Skeletal muscle tissue (tissue), 4 donors: ENCODE results near the gene ENOX2. TPM values are rescaled to one million over a fixed set of nuclear protein-coding genes. Genes with fewer than 3 reads are reported as not detected.

ENCODE experiments used
- H3K27ac ChIP-seq: one replicate; pipeline ENCODE4 v1.7.0; 2013; ENCODE audit warnings: mild to moderate bottlenecking, low read depth, low read length, inconsistent platforms
- H3K27me3 ChIP-seq, 3 donors: one replicate each; pipeline ENCODE4 v1.7.0; 2013; ENCODE audit warnings: low read length in 3 of 3; ENCODE audit not compliant: control insufficient read depth in 3 of 3, insufficient read depth in 3 of 3
- H3K36me3 ChIP-seq, 3 donors: one replicate each; pipeline ENCODE4 v1.7.0; 2013; ENCODE audit warnings: low read length in 3 of 3; ENCODE audit not compliant: control insufficient read depth in 3 of 3, insufficient read depth in 3 of 3
- H3K4me1 ChIP-seq, 3 donors: one replicate each; pipeline ENCODE4 v1.7.0; 2013; ENCODE audit warnings: low read length in 3 of 3, mild to moderate bottlenecking in 3 of 3; ENCODE audit not compliant: control insufficient read depth in 3 of 3, insufficient read depth in 3 of 3
- H3K4me3 ChIP-seq, 3 donors: one replicate each; pipeline ENCODE4 v1.7.0; 2013; ENCODE audit warnings: low read length in 3 of 3
- H3K9ac ChIP-seq, 3 donors: one replicate each; pipeline ENCODE4 v1.7.0; 2013; ENCODE audit warnings: low read length in 3 of 3, mild to moderate bottlenecking in 3 of 3, moderate library complexity in 2 of 3, low read depth in 1 of 3
- H3K9me3 ChIP-seq, 3 donors: one replicate each; pipeline ENCODE4 v1.7.0; 2013; ENCODE audit warnings: low read length in 3 of 3; ENCODE audit not compliant: control insufficient read depth in 3 of 3
- total RNA-seq: library from RNA; depleted of rRNA; stranded (reverse); fragments of >200 nt; gene quantifications from one replicate; pipeline ENCODE4 v1.2.3, GENCODE V29; 2014
- donor health status: Osteomylitis.

The ENOX2 gene
- total RNA-seq, 1 donor from 2014 or later, result 11.5 TPM

GRCh38 chrX:130669233-130669632 lies 233.8 kb downstream of the ENOX2 start:
- no peaks in the 10 kb centered on the region for H3K4me1 ChIP-seq
- H3K9ac ChIP-seq, result no peak overlapping the region
- H3K27me3 ChIP-seq, result no peaks in the 10 kb centered on the region
- no peaks in the 10 kb centered on the region for H3K9me3 ChIP-seq
- no peak overlapping the region for H3K4me3 ChIP-seq
- no peak overlapping the region for H3K27ac ChIP-seq
- H3K36me3 ChIP-seq, result peaks cover 3 to 13% (median 9%) of the 10 kb centered on the region in 3 donors

- peaks cover 3 to 13% (median 9%) of the 10 kb centered on the region in 3 donors for H3K36me3 ChIP-seq
- H3K9ac ChIP-seq, result no peak overlapping the region
- H3K4me1 ChIP-seq, result no peaks in the 10 kb centered on the region
- no peak overlapping the region for H3K4me3 ChIP-seq
- H3K27me3 ChIP-seq, result no peaks in the 10 kb centered on the region
- H3K27ac ChIP-seq, result no peak overlapping the region
- H3K9me3 ChIP-seq, result no peaks in the 10 kb centered on the region
These were observed 237.7 kb downstream of the ENOX2 start for GRCh38 chrX:130665263-130665662.

- H3K27me3 ChIP-seq, result no peaks in the 10 kb centered on the region
- no peak overlapping the region for H3K4me3 ChIP-seq
- H3K36me3 ChIP-seq, result no peaks in the 10 kb centered on the region
- H3K4me1 ChIP-seq, result no peaks in the 10 kb centered on the region
- H3K9ac ChIP-seq, result no peak overlapping the region
- H3K27ac ChIP-seq, result no peak overlapping the region
- H3K9me3 ChIP-seq, result peaks cover 0 to 2% (median 0%) of the 10 kb centered on the region in 3 donors
These were observed 244.7 kb downstream of the ENOX2 start for GRCh38 chrX:130658310-130658709.

- H3K9ac ChIP-seq, result no peak overlapping the region
- no peaks in the 10 kb centered on the region for H3K36me3 ChIP-seq
- no peak overlapping the region for H3K4me3 ChIP-seq
- H3K27ac ChIP-seq, result no peak overlapping the region
- H3K27me3 ChIP-seq, result no peaks in the 10 kb centered on the region
- H3K4me1 ChIP-seq, result no peaks in the 10 kb centered on the region
- peaks cover 0 to 2% (median 0%) of the 10 kb centered on the region in 3 donors for H3K9me3 ChIP-seq
These were observed 248.5 kb downstream of the ENOX2 start for GRCh38 chrX:130654409-130654950.

- H3K27ac ChIP-seq, result no peak overlapping the region
- H3K4me3 ChIP-seq, result no peak overlapping the region
- H3K27me3 ChIP-seq, result no peaks in the 10 kb centered on the region
- no peaks in the 10 kb centered on the region for H3K36me3 ChIP-seq
- H3K4me1 ChIP-seq, result no peaks in the 10 kb centered on the region
- peaks cover 0 to 2% (median 0%) of the 10 kb centered on the region in 3 donors for H3K9me3 ChIP-seq
- H3K9ac ChIP-seq, result no peak overlapping the region
These were observed 250.0 kb downstream of the ENOX2 start for GRCh38 chrX:130652824-130653578.

GRCh38 chrX:130649738-130650137 lies 253.3 kb downstream of the ENOX2 start:
- Histone ChIP-seq H3K9ac (no peak overlapping the region), H3K36me3 (no peaks in the 10 kb centered on the region), H3K27me3 (no peaks in the 10 kb centered on the region), H3K9me3 (no peaks in the 10 kb centered on the region), H3K4me1 (no peaks in the 10 kb centered on the region), H3K27ac (no peak overlapping the region), H3K4me3 (no peak overlapping the region)

- Histone ChIP-seq H3K27me3 (no peaks in the 10 kb centered on the region), H3K9ac (no peak overlapping the region), H3K4me1 (no peaks in the 10 kb centered on the region), H3K4me3 (no peak overlapping the region), H3K36me3 (no peaks in the 10 kb centered on the region), H3K9me3 (no peaks in the 10 kb centered on the region), H3K27ac (no peak overlapping the region)
These were observed 255.5 kb downstream of the ENOX2 start for GRCh38 chrX:130647468-130647867.

- H3K9ac ChIP-seq, result no peak overlapping the region
- no peak overlapping the region for H3K4me3 ChIP-seq
- H3K27ac ChIP-seq, result no peak overlapping the region
- H3K9me3 ChIP-seq, result no peaks in the 10 kb centered on the region
- no peaks in the 10 kb centered on the region for H3K4me1 ChIP-seq
- H3K27me3 ChIP-seq, result no peaks in the 10 kb centered on the region
- no peaks in the 10 kb centered on the region for H3K36me3 ChIP-seq
These were observed 256.9 kb downstream of the ENOX2 start for GRCh38 chrX:130645955-130646583.

GRCh38 chrX:130637591-130637990 lies 265.4 kb downstream of the ENOX2 start:
- Histone ChIP-seq H3K9ac (no peak overlapping the region), H3K4me3 (no peak overlapping the region), H3K9me3 (no peaks in the 10 kb centered on the region), H3K36me3 (peaks cover 0 to 8% (median 5%) of the 10 kb centered on the region in 3 donors), H3K4me1 (no peaks in the 10 kb centered on the region), H3K27me3 (no peaks in the 10 kb centered on the region), H3K27ac (no peak overlapping the region)

GRCh38 chrX:130636277-130636676 lies 266.7 kb downstream of the ENOX2 start:
- Histone ChIP-seq H3K9me3 (no peaks in the 10 kb centered on the region), H3K36me3 (peaks cover 1 to 14% (median 7%) of the 10 kb centered on the region in 3 donors), H3K4me1 (no peaks in the 10 kb centered on the region), H3K9ac (no peak overlapping the region), H3K27ac (no peak overlapping the region), H3K4me3 (no peak overlapping the region), H3K27me3 (no peaks in the 10 kb centered on the region)
